ENCODE data around the gene RFC2.
"Not testable (repeated sequence)": the region's sequence is repeated elsewhere in the genome, so short reads cannot be mapped to it uniquely, and the experiment has no call there.

Gene RFC2

DNA sequence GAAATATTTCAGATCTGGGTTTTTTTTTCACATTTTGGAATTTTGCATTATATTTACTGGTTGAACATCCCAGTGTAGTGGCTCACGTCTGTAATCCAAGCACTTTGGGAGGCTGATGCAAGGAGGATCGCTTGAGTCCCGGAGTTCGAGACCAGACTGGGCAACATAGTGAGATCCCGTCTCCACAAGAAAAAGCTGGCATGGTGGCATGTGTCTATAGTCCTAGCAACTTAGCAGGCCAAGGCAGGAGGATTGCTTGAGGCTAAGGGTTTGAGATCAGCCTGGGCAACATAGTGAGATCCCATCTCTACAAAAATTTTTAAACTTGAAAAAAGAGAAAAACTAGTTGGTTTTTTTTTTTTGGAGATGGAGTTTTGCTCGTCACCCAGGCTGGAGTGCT is 6.0 kb downstream of the RFC2 start:
- DNase-seq (ENCODE audit: low read depth, low spot score): no peak

DNA sequence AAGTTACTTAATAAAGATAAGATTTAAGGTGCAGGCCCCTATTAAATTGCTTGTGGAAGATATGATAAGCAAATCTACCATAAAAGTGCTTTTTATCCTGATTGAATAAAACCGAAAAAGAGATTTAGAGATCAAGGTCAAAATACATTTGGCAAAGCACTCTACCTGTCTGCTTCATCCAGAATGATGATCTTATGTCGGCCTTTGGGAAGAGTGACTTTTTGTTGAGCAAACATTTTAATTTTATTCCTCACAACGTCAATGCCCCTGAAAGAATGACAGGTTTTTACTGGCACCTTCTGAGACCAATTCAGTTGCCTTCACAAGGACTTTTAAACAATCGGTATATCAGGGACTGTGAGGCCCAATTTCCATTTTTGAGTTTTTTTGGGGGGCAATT is 7.7 kb downstream of the RFC2 start:
- DNase-seq (ENCODE audit: low read depth, low spot score): no peak

DNA sequence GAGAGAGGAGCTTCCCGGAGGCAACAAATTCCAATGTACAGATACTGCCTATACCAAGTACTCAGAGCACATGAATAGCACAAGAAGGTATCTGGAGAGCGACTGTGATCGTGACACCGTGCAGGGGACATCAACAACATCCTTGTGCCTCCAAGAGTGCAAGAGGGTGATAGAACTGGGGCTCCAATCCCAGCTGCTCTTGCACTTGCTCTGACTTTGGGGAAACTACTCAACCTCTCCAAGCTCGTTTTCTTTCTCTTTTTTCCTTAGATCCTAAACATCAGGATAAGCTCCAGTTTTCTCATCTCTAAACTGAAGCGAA is 12.1 kb downstream of the RFC2 start:
- no peak for DNase-seq (ENCODE audit: low read depth, low spot score)

DNA sequence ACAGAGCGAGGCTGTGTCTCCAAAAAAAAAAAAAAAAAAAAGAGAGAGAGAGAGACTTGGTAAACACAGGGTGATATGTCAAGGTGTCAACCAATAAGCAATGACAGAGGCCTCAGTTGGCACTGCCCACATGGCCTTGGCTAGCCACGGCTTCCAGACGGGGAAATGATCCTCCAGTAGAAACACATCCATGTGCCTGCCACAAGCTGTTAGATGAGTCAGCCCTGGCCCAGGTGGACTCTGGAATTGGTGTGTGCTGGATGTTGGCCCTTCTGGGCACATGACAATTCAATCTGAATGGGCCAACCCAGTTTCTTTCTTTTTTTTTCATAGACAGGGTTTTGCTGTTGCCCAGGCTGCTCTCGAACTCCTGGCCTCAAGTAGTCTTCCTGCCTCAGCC is 13.7 kb downstream of the RFC2 start:
- DNase-seq (ENCODE audit: low read depth, low spot score): no peak

DNA sequence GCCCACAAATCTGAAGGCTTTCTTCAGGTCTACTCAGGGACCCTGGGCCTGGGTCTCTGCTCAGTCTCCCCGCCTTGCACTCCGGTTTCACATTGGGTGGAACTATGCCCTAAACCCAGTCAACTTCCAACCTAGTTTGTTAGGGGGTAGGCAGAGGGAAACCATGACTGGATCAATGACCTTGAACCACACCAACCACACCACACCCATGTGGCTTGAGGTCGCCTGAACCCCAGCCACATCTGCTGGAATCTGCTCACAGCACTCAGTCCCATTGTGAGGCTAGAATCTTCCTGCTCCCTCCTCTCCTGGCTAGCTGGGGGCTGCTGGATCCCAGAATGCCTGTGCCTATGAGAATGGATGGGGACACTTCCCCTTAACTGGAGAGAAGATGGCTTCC is 17.9 kb downstream of the RFC2 start:
- no peak for DNase-seq (ENCODE audit: low read depth, low spot score)

DNA sequence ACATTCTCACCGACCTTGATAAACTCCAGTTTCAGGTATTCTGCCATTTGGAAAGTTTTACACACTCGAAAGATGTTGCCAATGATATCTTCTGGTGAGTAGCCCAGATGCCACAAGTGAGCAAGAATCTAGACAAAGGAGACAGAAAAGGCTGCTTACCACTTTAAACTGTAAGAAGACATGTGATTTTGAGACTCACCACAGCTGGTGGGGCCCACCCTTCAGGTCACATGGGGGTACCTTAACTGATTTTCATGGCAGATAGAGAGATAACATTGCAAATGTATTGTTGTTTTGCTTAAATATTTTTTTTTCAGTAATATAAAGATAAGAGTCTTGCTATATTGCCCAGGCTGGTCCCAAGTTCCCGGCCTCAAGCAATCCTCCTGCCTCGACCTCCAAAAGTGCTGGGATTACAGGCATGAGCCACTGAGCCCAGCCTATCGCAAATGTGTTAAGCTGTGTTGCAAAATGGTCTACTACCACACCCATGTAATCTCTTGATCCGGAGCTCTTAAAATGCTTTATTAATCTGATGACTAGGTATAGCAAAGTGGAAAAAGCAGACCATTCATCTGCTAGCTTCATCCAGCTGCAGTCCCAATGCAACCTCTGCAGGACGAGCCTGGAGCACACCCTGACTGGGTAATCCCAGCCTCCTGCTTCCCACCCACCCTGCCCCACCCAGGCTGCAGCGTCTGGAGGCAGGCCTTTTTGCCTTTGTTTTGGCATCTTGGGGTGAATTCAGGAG is 18.5 kb downstream of the RFC2 start:
- no peak for DNase-seq (ENCODE audit: low read depth, low spot score)

DNA sequence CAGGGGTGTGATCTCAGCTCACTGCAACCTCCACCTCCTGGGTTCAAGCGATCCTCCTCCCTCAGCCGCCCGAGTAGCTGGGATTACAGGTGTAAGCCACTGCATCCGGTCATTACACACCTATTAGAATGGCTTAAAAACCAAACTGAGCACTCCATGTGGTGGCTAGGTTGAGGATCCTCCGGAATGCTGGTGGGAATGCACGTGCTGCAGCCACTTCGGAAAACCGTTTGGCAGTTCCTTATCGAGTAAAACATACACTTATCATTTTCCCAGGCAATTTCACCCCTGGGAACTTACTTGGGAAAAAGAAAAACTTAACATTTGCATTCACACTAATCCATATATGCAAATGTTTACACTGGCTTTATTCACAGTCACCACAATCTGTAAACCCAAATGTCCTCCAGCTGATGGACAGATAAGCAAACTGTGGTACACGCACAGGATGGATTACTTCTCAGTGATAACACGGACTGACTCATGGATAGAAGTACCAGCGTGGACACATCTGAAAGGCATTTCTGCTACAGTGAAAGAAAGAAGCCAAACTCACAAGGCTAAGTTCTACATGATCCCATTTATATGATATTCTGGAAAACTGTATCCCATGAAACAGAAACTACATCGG is 20.4 kb downstream of the RFC2 start:
- no peak for DNase-seq (ENCODE audit: low read depth, low spot score)

DNA sequence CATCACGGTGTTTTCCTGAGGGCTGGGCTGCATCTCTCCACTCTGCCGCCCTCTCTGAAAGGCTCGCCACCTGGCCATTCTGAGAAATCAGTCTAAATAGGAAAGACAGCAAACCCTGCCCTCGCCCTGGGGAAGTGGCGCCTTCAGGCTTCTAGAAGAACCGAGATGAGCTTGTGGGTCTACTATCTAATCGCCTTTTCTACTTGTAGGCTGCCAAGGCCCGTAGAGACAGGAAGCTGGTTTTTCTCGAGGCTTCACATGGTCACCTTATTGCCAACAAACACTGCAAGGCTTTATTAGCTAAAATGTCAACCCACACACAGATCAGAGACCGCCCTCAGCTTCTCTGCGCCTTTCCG is 23.0 kb downstream of the RFC2 start:
- no peak for DNase-seq (ENCODE audit: low read depth, low spot score)

DNA sequence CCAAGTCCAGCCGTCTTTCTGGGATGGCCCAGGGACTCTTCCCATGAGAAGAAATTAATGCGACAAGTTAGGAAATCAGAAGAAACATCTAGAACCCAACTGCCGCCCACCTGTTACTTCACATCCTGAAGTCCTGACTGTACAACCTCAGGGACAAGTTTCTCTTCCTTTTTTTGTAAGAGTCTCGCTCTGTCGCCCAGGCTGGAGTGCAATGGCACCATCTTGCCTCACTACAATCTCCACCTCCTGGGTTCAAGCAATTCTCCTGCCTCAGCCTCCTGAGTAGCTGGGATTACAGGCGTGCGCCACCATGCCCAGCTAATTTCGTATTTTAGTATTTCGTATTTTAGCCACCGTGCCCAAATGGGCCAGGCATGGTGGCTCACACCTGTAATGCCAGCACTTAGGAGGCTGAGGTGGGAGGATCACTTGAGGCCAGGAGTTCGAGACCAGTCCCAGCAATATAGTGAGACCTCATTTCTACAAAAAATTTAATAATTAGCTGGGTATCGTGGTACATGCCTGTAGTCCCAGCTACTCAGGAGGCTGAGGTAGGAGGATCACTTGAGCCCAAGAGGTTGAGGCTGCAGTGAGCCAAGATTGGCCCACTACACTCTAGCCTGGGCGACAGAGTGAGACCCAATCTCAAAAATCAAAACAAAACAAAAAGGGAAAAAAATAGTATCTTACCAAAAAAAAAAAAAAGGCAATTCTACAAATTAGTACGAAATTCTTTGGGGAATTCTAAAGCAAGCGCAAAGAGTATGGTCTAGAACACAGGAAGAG is 23.6 kb downstream of the RFC2 start:
- no peak for DNase-seq (ENCODE audit: low read depth, low spot score)

DNA sequence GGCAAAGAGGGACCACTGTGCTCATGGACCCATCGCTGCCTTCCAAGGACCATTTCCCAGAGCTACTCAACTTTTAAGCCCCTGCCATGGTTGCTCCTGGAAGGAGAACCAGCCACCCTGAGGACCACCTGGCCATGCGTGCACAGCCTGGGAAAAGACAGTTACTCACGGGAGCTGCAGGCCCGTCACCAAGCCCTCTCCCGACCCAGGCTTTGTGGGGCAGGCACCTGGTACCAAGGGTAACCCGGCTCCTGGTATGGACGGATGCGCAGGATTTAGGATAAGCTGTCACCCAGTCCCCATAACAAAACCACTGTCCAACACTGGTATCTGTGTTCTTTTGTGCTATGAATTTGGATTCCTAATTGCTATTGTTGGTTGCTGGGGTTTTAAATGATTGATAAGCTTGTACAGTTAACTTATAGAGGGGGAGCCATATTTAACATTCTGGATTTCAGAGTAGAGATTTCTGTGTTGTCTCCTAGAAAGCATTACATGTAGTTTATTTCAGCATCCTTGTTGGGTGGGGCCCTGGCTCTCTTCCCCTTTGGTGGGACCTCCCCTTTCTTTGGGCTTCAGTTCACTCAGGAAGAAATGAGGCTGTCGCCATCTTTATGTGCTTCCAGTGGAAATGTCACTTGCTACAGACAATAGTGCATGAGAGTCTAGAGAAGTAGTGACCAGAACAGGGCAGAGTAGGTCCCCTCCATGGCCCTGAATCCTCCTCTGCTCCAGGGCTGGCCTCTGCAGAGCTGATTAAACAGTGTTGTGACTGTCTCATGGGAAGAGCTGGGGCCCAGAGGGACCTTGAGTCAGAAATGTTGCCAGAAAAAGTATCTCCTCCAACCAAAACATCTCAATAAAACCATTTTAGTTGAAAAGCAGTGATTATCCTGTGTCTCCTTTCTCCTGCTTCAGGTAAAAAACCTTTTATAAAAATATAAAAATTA is 25.0 kb downstream of the RFC2 start:
- DNase-seq (ENCODE audit: low read depth, low spot score): no peak

DNA sequence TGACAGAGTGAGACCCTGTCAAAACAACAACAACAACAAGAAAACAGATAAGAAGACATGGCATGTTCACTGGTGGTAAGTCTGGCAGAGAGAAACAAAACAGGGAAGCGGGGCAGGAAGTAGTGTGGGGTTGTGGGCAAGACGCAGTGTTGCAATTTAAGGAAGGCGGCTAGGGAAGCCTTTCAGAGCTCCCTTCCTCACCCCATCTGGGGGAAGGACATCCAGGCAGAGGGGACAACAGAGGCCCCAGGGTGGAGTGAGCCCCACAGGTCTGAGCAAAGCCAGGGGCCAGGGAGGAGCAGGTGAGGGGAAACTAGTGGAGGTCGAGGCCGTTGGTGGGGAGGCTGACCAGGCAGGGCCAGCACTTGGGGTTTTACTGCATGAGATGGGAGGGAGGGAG is 27.6 kb downstream of the RFC2 start:
- no peak for DNase-seq (ENCODE audit: low read depth, low spot score)

DNA sequence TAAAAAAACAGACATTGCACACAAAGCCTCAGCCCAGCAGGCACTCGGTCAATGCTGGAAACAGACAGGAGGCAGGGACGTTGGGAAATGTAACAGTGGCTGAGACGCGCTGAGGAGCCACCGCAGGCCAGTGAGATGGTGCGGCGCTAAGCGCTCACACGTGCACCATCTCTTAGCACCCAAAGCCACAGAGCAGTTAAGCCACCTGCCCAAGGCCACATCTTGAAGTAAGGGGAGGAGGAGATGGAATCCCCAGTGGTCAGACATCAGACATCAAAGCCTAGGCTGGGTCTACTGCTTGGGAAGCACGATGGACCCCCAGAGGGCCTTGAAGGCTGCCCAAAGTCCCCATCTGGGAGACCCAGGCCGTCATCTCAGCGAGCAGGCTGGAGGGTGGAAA is 28.8 kb downstream of the RFC2 start:
- no peak for DNase-seq (ENCODE audit: low read depth, low spot score)

DNA sequence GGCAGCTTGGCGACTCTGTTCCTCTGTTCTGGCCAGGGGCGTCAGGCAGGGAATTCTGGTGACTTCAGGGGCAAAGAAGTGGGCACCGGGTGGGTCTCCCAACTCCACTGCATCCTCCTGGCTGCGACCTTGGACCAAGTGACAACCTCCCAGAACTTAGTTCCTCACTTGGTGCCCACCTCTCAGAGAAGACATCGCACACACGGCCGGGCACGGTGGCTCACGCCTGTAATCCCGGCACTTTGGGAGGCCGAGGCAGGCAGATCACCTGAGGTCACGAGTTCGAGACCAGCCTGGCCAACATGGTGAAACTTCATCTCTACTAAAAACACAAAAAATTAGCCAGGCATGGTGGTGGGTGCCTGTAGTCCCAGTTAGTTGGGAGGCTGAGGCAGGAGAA is 29.3 kb downstream of the RFC2 start:
- not testable (repeated sequence) for DNase-seq (ENCODE audit: low read depth, low spot score)

DNA sequence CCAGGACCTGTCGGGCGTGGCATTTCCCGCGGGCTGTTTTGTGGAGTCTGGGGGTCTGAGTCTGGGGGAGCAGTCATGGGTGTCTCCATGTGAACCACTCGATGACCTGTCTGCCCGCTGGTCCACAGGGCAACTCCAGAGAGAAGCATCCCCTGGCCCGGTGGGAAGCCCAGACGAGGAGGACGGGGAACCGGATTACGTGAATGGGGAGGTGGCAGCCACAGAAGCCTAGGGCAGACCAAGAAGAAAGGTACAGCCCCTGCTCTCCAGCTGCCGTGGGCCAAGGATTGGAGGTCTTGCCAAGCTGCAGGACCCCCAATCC is 29.7 kb downstream of the RFC2 start:
- DNase-seq (ENCODE audit: low read depth, low spot score): no peak

DNA sequence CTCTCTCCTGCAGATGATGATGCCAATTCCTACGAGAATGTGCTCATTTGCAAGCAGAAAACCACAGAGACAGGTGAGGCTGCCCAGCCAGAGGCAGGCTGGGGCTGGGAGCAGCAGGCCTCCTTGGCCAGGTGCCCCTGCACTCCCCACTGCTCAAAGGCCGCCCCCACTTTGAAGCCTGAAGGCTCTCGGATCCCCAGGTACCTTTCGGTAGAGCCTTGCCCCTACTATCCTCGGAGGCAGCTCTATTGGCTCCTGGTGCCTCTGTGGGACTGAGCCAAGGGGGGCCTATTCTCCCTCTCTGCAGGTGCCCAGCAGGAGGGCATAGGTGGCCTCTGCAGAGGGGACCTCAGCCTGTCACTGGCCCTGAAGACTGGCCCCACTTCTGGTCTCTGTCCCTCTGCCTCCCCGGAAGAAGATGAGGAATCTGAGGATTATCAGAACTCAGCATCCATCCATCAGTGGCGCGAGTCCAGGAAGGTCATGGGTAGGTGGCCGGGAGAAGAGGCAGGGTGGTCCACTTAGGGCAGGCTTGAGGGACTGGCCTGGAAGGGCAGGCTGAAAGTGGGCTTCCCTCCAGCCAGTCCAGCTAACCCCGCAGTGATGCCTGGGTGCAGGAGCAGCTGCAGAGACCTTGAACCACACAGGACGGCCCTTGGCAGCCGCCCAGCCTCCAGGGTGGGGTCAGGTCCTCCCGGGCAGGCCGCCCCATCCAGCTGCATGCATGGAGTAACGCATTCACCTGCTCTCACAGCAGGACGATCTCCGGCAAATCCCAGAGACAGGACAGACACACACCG is 30.3 kb downstream of the RFC2 start:
- no peak for DNase-seq (ENCODE audit: low read depth, low spot score)

DNA sequence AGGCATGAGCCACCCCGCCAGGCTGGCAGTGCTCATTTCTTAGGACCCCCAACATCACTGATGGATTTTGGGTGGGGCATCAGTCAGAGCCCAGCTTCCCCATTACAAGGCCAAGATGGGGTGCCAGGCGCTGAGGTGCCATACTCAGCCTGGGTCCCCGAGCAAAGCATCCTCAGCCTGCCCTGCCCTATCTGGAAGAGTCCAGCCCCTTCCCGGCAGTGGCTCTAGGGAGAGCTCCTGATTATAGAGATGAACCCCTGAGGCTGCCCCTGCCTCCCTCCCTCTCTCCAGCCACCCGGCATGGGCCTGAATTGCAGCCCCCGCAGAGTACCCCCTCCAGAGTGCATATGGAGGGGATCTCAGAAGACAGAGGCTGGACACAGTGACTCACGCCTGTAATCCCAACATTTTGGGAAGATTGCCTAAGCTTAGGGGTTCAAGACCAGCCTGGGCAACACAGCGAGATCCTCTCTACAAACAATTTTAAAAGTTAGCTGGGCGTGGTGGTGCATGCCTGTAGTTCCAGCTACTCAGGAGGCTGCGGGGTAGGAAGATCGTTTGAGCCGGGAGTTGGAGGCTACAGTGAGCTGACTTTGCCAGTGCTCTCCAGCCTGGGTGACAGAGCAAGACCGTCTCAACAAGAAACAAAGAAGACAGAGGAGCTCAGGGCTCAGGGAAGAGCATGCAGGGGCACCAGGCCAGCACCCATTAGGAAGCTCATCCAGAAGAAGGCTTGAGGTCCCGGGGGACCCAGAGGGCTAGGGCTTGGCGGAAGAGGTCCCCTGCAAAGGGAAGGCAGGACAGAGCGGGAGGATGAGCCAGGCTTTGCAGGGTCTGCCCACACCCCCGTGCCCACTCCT is 31.1 kb downstream of the RFC2 start:
- no peak for DNase-seq (ENCODE audit: low read depth, low spot score)

DNA sequence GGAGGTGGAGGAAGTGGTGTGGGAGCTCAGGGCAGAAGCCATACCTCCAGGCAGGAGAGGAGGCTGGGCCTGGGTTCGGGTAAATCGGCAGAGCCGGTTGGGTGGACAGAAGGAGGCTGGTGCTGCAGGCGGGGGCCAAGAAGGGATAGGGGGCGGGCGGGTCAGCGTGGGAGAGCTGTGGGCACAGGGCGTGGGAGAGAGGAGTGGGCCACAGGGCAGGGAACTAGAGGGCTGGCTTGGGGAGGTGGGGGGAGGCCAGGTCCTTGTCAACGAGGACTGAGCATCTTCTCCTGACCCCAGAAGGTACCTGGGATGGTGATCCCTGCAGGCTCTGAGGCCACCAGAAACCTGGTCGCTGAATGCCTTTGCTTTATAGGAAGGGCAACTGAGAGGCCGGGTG is 32.5 kb downstream of the RFC2 start:
- DNase-seq (ENCODE audit: low read depth, low spot score): no peak

DNA sequence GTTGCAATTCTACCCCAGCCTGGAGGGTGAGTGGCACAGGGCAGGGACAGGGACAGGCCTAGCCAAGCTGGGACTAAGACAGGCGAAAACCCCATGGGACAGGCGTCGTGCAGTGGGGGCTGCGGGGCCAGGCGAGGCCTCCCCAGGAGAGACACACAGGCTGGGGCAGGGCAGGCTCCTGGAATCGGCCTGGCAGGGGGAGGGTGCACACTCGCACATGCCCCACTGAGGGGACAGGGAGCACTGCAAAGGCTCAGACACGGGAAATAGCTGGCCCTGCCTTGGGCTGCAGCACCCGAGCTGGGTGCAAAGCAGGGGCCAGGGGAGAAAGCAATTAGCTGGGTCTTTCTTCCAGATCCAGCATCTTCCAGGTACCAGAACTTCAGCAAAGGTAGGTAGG is 34.0 kb downstream of the RFC2 start:
- no peak for DNase-seq (ENCODE audit: low read depth, low spot score)

DNA sequence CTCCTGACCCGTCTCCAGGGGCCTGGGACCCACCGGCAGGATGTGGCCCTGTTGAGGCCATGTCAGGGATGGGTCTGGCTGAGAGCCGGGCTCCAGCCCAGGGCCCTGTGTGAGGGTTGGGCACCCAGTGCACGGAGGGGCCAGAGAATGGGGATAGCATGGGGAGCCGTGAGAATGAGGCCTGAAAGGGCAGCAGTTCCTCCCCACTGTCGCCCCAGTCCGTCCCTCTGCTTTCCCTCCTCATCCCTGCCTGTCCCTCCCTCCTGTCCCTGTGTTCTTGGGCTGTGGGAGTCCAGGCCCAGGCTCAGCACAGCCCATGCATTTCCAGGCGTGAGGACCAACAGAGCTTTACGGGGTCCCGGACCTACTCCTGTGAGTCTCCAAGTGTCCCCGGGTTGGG is 34.8 kb downstream of the RFC2 start:
- DNase-seq (ENCODE audit: low read depth, low spot score): no peak

DNA sequence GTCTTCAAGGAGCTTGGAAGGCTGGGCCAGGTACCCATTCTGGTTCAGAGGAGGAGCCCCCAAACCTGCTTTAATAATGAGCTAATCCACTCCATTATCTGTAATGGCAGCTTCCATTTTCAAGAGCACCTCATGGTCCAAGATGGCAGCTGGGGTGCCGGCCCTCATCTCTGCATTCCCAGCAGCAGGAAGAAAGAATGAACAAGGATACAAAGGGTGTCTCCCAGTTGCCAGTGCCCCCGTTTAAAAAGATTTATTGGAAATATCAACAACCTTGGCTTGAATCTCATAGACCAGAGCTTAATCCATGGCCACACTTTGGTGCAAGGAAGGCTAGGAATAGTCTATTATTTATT is 35.9 kb downstream of the RFC2 start:
- DNase-seq (ENCODE audit: low read depth, low spot score): no peak

Data from brain pericyte (primary cell).